CD14-positive monocyte (primary cell): Measurements from ENCODE around the gene PSMD5. TPM values are rescaled to one million over a fixed set of nuclear protein-coding genes. Genes with fewer than 3 reads are reported as not detected.
A peak's percentile ranks its signal among the peaks of the same experiment; 100 is the strongest.

Experiments
- DNase-seq, 3 donors: peaks; one replicate each; pipeline ENCODE4 v3.0.0-alpha.2; 2011 to 2022
- H2AFZ ChIP-seq: 2 replicates; pipeline ENCODE4 v1.6.0; 2012; ENCODE audit warnings: mild to moderate bottlenecking, low read depth, low read length, inconsistent platforms; ENCODE audit not compliant: insufficient read depth, poor library complexity, severe bottlenecking
- H3K27ac ChIP-seq, 2 donors: 1 replicate in 1 of 2; 2 replicates in 1 of 2; pipeline ENCODE4 v1.5.1; 2012 to 2013; ENCODE audit warnings: low read length in 2 of 2, control low read depth in 1 of 2, inconsistent platforms in 1 of 2, low read depth in 1 of 2, mild to moderate bottlenecking in 1 of 2
- H3K27me3 ChIP-seq, 2 donors: one replicate each; pipeline versions ENCODE4 v1.6.0 to v1.6.1; 2011 to 2013; ENCODE audit warnings: low read length in 2 of 2; ENCODE audit not compliant: control insufficient read depth in 2 of 2, insufficient read depth in 2 of 2
- H3K36me3 ChIP-seq, 2 donors: replicated peaks in 1 of 2; 1 replicate in 1 of 2; 2 replicates in 1 of 2; pipeline versions ENCODE4 v1.5.1 to v1.6.1; 2012 to 2013; ENCODE audit warnings: low read length in 2 of 2, control low read depth in 1 of 2, inconsistent platforms in 1 of 2, mild to moderate bottlenecking in 1 of 2; ENCODE audit not compliant: insufficient read depth in 2 of 2, control insufficient read depth in 1 of 2
- H3K4me1 ChIP-seq, 2 donors: 1 replicate in 1 of 2; 2 replicates in 1 of 2; pipeline versions ENCODE4 v1.5.1 to v1.6.1; 2012 to 2013; ENCODE audit warnings: low read length in 2 of 2, control low read depth in 1 of 2, inconsistent platforms in 1 of 2, mild to moderate bottlenecking in 1 of 2, moderate library complexity in 1 of 2; ENCODE audit not compliant: insufficient read depth in 2 of 2, control insufficient read depth in 1 of 2
- H3K4me2 ChIP-seq: replicated peaks from 2 replicates; pipeline ENCODE3; 2012; ENCODE audit warnings: low read length, moderate library complexity, mild to moderate bottlenecking; ENCODE audit not compliant: poor library complexity, severe bottlenecking; ENCODE audit errors: extremely low read depth
- H3K4me3 ChIP-seq, 3 experiments: fragments of 200-600 bp in 1 of 3; sonication (generic) in 1 of 3; replicated peaks in 1 of 3; 1 replicate in 2 of 3; 2 replicates in 1 of 3; pipeline ENCODE4 v1.5.1; 2011 to 2013; ENCODE audit warnings: low read length in 3 of 3, mild to moderate bottlenecking in 3 of 3, control low read depth in 2 of 3, low read depth in 2 of 3, inconsistent platforms in 1 of 3, moderate library complexity in 1 of 3
- H3K79me2 ChIP-seq: 2 replicates; pipeline ENCODE4 v1.6.0; 2012; ENCODE audit warnings: mild to moderate bottlenecking, control low read depth, inconsistent platforms, low read length, moderate library complexity; ENCODE audit not compliant: insufficient read depth
- H3K9ac ChIP-seq: 2 replicates; pipeline ENCODE4 v1.6.0; 2017; ENCODE audit warnings: low read length, mild to moderate bottlenecking; ENCODE audit not compliant: insufficient read depth, poor library complexity, severe bottlenecking
- H3K9me3 ChIP-seq, 2 donors: replicated peaks in 1 of 2; 1 replicate in 1 of 2; 2 replicates in 1 of 2; pipeline versions ENCODE4 v1.5.1 to v1.6.1; 2012 to 2013; ENCODE audit warnings: low read length in 2 of 2, control low read depth in 1 of 2; ENCODE audit not compliant: control insufficient read depth in 1 of 2, insufficient read depth in 1 of 2
- H4K20me1 ChIP-seq: 2 replicates; pipeline ENCODE4 v1.6.0; 2012; ENCODE audit warnings: mild to moderate bottlenecking, low read length, control low read depth, moderate library complexity; ENCODE audit not compliant: insufficient read depth
- H3K27ac Mint-ChIP-seq, 7 donors: one replicate each; pipeline ENCODE4 v1.8.0; 2020; ENCODE audit warnings: mild to moderate bottlenecking in 7 of 7, mixed read lengths in 7 of 7, moderate library complexity in 6 of 7, inconsistent platforms in 2 of 7
- H3K27me3 Mint-ChIP-seq, 3 donors: one replicate each; pipeline ENCODE4 v1.8.0; 2021 to 2022; ENCODE audit warnings: low read depth in 3 of 3, mild to moderate bottlenecking in 3 of 3, mixed read lengths in 3 of 3, moderate library complexity in 3 of 3, inconsistent platforms in 1 of 3
- H3K36me3 Mint-ChIP-seq, 2 donors: one replicate each; pipeline ENCODE4 v1.8.0; 2020; ENCODE audit warnings: mixed read lengths in 2 of 2, inconsistent platforms in 1 of 2, mild to moderate bottlenecking in 1 of 2
- H3K4me1 Mint-ChIP-seq: one replicate; pipeline ENCODE4 v1.8.0; 2020; ENCODE audit warnings: mild to moderate bottlenecking, mixed read lengths
- H3K4me3 Mint-ChIP-seq, 2 donors: one replicate each; pipeline ENCODE4 v1.8.0; 2020; ENCODE audit warnings: mild to moderate bottlenecking in 2 of 2, mixed read lengths in 2 of 2, moderate library complexity in 1 of 2
- H3K9me3 Mint-ChIP-seq, 7 donors: one replicate each; pipeline ENCODE4 v1.8.0; 2020 to 2022; ENCODE audit warnings: mixed read lengths in 7 of 7, mild to moderate bottlenecking in 6 of 7, moderate library complexity in 6 of 7, inconsistent platforms in 2 of 7
- CTCF ChIP-seq: fragments of 200-600 bp; IDR thresholded peaks from one replicate; pipeline ENCODE4 v1.8.0; 2022; ENCODE audit warnings: antibody characterized with exemption, mild to moderate bottlenecking
- WGBS: methylation state at CpG from one replicate; pipeline ENCODE4 v1.1.5; 2013; ENCODE audit warnings: missing lambda C conversion rate; ENCODE audit not compliant: insufficient coverage; 5-methylcytosine and 5-hydroxymethylcytosine counted together
- intact Hi-C, 2 donors: fragments of 100-400 bp; cut with micrococcal nuclease; formaldehyde crosslinking; loops; one replicate each; pipeline versions ENCODE4 v1.15.0 to v1.15.1; 2023
- polyA plus RNA-seq, 3 donors: library from polyadenylated mRNA; depleted of rRNA in 1 of 3; unstranded in 2 of 3; stranded (reverse) in 1 of 3; fragments of 300-500 nt in 2 of 3; fragments of >200 nt in 1 of 3; fragmentation: Illumina TruSeq in 2 of 3; gene quantifications; 1 replicate in 2 of 3; 2 replicates in 1 of 3; pipeline ENCODE4 v1.2.3, GENCODE V29; 2012 to 2021

Gene PSMD5
- polyA plus RNA-seq, 3 donors = 10.0 to 20.9 (median 10.7) TPM

- Histone ChIP-seq H3K27me3 (no peaks in the 10 kb centered on the region), H3K27ac (no peak overlapping the region), H3K9me3 (no peaks in the 10 kb centered on the region), H3K36me3 (peaks cover 0 to 6% of the 10 kb centered on the region in 2 donors), H3K4me3 (no peak overlapping the region), H3K4me2 (no peak overlapping the region), H4K20me1 (no peaks in the 10 kb centered on the region), H2AFZ (no peak overlapping the region), H3K9ac (no peak overlapping the region), H3K4me1 (peaks cover 20 to 21% of the 10 kb centered on the region in 2 donors), H3K79me2 (peaks cover 20% of the 10 kb centered on the region)
- DNase-seq = no peak
- Mint-ChIP-seq H3K27me3 (peaks cover 0 to 2% (median 0%) of the 10 kb centered on the region in 3 donors), H3K4me3 (no peak overlapping the region), H3K9me3 (peaks cover 0 to 17% (median 1%) of the 10 kb centered on the region in 7 donors), H3K36me3 (peaks cover 15 to 34% of the 10 kb centered on the region in 2 donors), H3K27ac (peak overlapping the region in 2 of 7 donors; percentile 3 to 17), H3K4me1 (peaks cover 19% of the 10 kb centered on the region)
- intact Hi-C loops = loop anchor here in 1 of 2 donors (10.0 kb wide), 1 partner anchor 52 kb away; the partner anchor contains the start of gene FBXW2
- no peak for TF ChIP-seq CTCF
- no CpG with 5 or more reads among the region's 3 CpGs for WGBS
Measured at GRCh38 chr9:120846251-120846889, 3.6 kb upstream of the PSMD5 start.

GRCh38 chr9:120845255-120845654, 2.5 kb upstream of the PSMD5 start:
- Histone ChIP-seq H4K20me1 (no peaks in the 10 kb centered on the region), H3K4me3 (no peak overlapping the region), H3K4me2 (no peak overlapping the region), H3K9me3 (no peaks in the 10 kb centered on the region), H3K79me2 (peaks cover 24% of the 10 kb centered on the region), H3K27ac (no peak overlapping the region), H2AFZ (no peak overlapping the region), H3K9ac (no peak overlapping the region), H3K36me3 (peaks cover 0 to 3% of the 10 kb centered on the region in 2 donors), H3K27me3 (no peaks in the 10 kb centered on the region), H3K4me1 (peaks cover 20 to 21% of the 10 kb centered on the region in 2 donors)
- Mint-ChIP-seq H3K27me3 (peaks cover 0 to 2% (median 0%) of the 10 kb centered on the region in 3 donors), H3K36me3 (peaks cover 16 to 37% of the 10 kb centered on the region in 2 donors), H3K4me1 (peaks cover 19% of the 10 kb centered on the region), H3K27ac (no peak overlapping the region), H3K4me3 (no peak overlapping the region), H3K9me3 (peaks cover 0 to 19% (median 4%) of the 10 kb centered on the region in 7 donors)
- intact Hi-C loops = loop anchor here in 1 of 2 donors (10.0 kb wide), 1 partner anchor 50 kb away; the partner anchor contains the start of gene FBXW2
- DNase-seq = peak in 2 of 3 donors; percentile 4 to 28
- no peak for TF ChIP-seq CTCF
